Tibial nerve (tissue), 3 donors: ENCODE results near the gene BID.

Experiments used
- POLR2A ChIP-seq, 2 donors: fragments of 450-650 bp; IDR thresholded peaks; one replicate each; pipeline ENCODE4 v1.6.1; 2017; ENCODE audit warnings: antibody characterized with exemption in 2 of 2, mild to moderate bottlenecking in 2 of 2, moderate library complexity in 2 of 2
- TF ChIP-seq, protein P1 (sequence below), 5 experiments: fragments of 200-600 bp in 3 of 5; fragments of 450-650 bp in 2 of 5; sonication (generic) in 3 of 5; IDR thresholded peaks; one replicate each; pipeline ENCODE4 v1.5.1; 2016 to 2019; ENCODE audit warnings: antibody characterized with exemption in 5 of 5, mild to moderate bottlenecking in 3 of 5, moderate library complexity in 2 of 5

- TF ChIP-seq, protein P1, sequence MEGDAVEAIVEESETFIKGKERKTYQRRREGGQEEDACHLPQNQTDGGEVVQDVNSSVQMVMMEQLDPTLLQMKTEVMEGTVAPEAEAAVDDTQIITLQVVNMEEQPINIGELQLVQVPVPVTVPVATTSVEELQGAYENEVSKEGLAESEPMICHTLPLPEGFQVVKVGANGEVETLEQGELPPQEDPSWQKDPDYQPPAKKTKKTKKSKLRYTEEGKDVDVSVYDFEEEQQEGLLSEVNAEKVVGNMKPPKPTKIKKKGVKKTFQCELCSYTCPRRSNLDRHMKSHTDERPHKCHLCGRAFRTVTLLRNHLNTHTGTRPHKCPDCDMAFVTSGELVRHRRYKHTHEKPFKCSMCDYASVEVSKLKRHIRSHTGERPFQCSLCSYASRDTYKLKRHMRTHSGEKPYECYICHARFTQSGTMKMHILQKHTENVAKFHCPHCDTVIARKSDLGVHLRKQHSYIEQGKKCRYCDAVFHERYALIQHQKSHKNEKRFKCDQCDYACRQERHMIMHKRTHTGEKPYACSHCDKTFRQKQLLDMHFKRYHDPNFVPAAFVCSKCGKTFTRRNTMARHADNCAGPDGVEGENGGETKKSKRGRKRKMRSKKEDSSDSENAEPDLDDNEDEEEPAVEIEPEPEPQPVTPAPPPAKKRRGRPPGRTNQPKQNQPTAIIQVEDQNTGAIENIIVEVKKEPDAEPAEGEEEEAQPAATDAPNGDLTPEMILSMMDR (IDR thresholded peaks at IDR 0.05) = no peak
- TF ChIP-seq POLR2A (IDR thresholded peaks at IDR 0.05) = no peak
Measured at GRCh38 chr22:17818180-17818579, 43.9 kb upstream of the BID start.
